Ovary (tissue), 9 donors: ENCODE measurements around the gene OR6V1. TPM values are rescaled to one million over a fixed set of nuclear protein-coding genes. Genes with fewer than 3 reads are reported as not detected.

Experiments
- DNase-seq, 5 donors: peaks; one replicate each; pipeline ENCODE4 v3.0.0-alpha.2; 2019 to 2020
- H3K27ac ChIP-seq, 2 donors: fragments of 200-600 bp; one replicate each; pipeline versions ENCODE4 v1.5.1 to v1.8.0; 2019 to 2022
- H3K27me3 ChIP-seq: fragments of 200-600 bp; one replicate; pipeline ENCODE4 v1.8.0; 2022
- H3K36me3 ChIP-seq: fragments of 200-600 bp; sonication (generic); one replicate; pipeline ENCODE4 v1.5.1; 2019
- H3K4me1 ChIP-seq: one replicate; pipeline ENCODE4 v1.8.1; 2013; ENCODE audit warnings: mild to moderate bottlenecking, moderate library complexity; ENCODE audit not compliant: insufficient read depth
- H3K4me3 ChIP-seq: fragments of 200-600 bp; sonication (generic); one replicate; pipeline ENCODE4 v1.5.1; 2017
- H3K9me3 ChIP-seq, 2 donors: fragments of 200-600 bp in 1 of 2; sonication (generic) in 1 of 2; one replicate each; pipeline versions ENCODE4 v1.5.1 to v1.8.1; 2013 to 2019; ENCODE audit warnings: mild to moderate bottlenecking in 1 of 2, moderate library complexity in 1 of 2
- EP300 ChIP-seq: sonication (generic); formaldehyde crosslinking; IDR thresholded peaks from one replicate; pipeline ENCODE4 v1.6.1; 2017; ENCODE audit warnings: antibody characterized with exemption
- POLR2A ChIP-seq: fragments of 450-650 bp; IDR thresholded peaks from one replicate; pipeline ENCODE4 v1.6.1; 2017; ENCODE audit warnings: antibody characterized with exemption, mild to moderate bottlenecking, moderate library complexity
- WGBS, 3 donors: extraction: QIAGEN DNeasy Blood & Tissue Kit in 1 of 3; methylation state at CpG; one replicate each; pipeline versions ENCODE4 v1.1.5 to v1.1.7; 2013 to 2017; 5-methylcytosine and 5-hydroxymethylcytosine counted together
- intact Hi-C, 4 donors: fragments of 100-400 bp; cut with DNase I; formaldehyde crosslinking; loops; one replicate each; pipeline versions ENCODE4 v1.11.0 to v1.15.1; 2022 to 2023
- polyA plus RNA-seq, 2 donors: library from polyadenylated mRNA; stranded (reverse); fragments of 200-250 nt in 1 of 2; fragments of 350-450 nt in 1 of 2; fragmentation: Illumina TruSeq in 1 of 2; extraction: RNeasy Lipid Tissue Mini Kit (QIAGEN cat#74804) in 1 of 2; gene quantifications; one replicate each; pipeline ENCODE4 v1.2.3, GENCODE V29; 2013 to 2014
- total RNA-seq, 7 donors: library from RNA; depleted of rRNA in 2 of 7; stranded (reverse); fragments of >200 nt in 2 of 7; fragmentation: NEBNext Ultra II Directional in 3 of 7; extraction: Animal tissue kit (Norgen Biotek cat#: 25700) in 3 of 7; gene quantifications; one replicate each; pipeline versions ENCODE4 v1.1.0 to v1.2.4, GENCODE V29; 2016 to 2023
- TF ChIP-seq, protein P1 (sequence below), 3 donors: fragments of 450-650 bp in 2 of 3; fragments of 200-600 bp in 1 of 3; IDR thresholded peaks; one replicate each; pipeline versions ENCODE4 v1.5.1 to v1.8.0; 2016 to 2022; ENCODE audit warnings: antibody characterized with exemption in 3 of 3, mild to moderate bottlenecking in 1 of 3
- donor health status: DM: no; HTN: no; CAD: no; lungs with moderate emphysema.
- donor health status: DM: no; HTN: no; CAD: no.
- donor health status: Bipolar disorder and iron deficiency.
- donor health status: DM: yes; HTN: yes; CAD: no.
- donor health status: DM: no; HTN: no; CAD: no.
- donor health status: DM: yes; HTN: yes; CAD: no.

Gene OR6V1
- total and polyA plus RNA-seq, 9 donors: not detected

DNA sequence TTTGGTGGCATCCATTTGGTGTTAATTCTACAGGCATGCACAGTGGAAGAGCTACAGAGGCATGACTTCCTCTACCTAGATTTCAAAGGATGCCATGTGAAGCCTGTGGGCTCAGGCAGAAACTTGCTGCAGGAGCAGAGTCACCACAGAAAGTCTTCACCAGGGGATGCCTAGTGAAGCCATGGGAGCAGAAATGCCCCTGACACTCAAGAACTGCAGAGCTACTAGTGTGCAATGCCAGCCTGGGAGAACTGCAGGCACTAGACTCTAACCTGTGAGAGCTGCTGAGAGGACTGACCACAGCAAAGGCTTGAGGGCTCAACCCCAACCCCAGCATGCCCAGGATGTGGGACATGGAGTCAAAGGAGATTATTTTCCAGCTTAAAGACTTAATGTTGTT, 29.1 kb upstream of the OR6V1 start:
- Histone ChIP-seq H3K27me3 (no peaks in the 10 kb centered on the region), H3K4me1 (no peaks in the 10 kb centered on the region), H3K4me3 (no peak overlapping the region), H3K36me3 (no peaks in the 10 kb centered on the region), H3K9me3 (no peaks in the 10 kb centered on the region), H3K27ac (no peak overlapping the region)
- TF ChIP-seq, protein P1, sequence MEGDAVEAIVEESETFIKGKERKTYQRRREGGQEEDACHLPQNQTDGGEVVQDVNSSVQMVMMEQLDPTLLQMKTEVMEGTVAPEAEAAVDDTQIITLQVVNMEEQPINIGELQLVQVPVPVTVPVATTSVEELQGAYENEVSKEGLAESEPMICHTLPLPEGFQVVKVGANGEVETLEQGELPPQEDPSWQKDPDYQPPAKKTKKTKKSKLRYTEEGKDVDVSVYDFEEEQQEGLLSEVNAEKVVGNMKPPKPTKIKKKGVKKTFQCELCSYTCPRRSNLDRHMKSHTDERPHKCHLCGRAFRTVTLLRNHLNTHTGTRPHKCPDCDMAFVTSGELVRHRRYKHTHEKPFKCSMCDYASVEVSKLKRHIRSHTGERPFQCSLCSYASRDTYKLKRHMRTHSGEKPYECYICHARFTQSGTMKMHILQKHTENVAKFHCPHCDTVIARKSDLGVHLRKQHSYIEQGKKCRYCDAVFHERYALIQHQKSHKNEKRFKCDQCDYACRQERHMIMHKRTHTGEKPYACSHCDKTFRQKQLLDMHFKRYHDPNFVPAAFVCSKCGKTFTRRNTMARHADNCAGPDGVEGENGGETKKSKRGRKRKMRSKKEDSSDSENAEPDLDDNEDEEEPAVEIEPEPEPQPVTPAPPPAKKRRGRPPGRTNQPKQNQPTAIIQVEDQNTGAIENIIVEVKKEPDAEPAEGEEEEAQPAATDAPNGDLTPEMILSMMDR (IDR thresholded peaks at IDR 0.05): no peak
- no peak for TF ChIP-seq EP300
- TF ChIP-seq POLR2A: no peak
- intact Hi-C loops: no loop called here
- DNase-seq: no peak

DNA sequence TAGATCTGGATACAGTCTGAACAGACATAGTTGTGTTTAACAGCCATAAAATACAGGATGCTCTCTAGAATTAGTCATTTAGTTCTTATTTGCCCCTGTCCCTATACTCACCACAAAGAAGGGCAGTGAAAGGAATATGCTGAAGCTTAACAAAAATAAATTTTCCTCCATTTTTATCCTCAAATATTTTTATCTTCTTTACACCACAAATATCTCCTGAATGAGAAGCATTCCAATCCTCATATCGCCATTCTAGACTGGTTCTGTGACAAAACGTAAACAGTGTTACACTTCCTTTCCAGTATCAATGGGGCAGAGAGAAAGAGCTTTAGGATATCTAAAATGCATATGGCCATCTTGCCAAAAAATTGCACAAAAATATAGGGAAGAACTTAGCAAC, 26.8 kb upstream of the OR6V1 start:
- TF ChIP-seq, protein P1 (IDR thresholded peaks at IDR 0.05): no peak
- TF ChIP-seq POLR2A: no peak
- TF ChIP-seq EP300: no peak
- WGBS, 3 donors: 61 to 79% (median 64%) methylated on average over 2 of the region's 2 CpGs
- Histone ChIP-seq H3K36me3 (no peaks in the 10 kb centered on the region), H3K27me3 (no peaks in the 10 kb centered on the region), H3K9me3 (no peaks in the 10 kb centered on the region), H3K4me1 (no peaks in the 10 kb centered on the region), H3K4me3 (no peak overlapping the region), H3K27ac (no peak overlapping the region)
- no peak for DNase-seq
- intact Hi-C loops: no loop called here

DNA sequence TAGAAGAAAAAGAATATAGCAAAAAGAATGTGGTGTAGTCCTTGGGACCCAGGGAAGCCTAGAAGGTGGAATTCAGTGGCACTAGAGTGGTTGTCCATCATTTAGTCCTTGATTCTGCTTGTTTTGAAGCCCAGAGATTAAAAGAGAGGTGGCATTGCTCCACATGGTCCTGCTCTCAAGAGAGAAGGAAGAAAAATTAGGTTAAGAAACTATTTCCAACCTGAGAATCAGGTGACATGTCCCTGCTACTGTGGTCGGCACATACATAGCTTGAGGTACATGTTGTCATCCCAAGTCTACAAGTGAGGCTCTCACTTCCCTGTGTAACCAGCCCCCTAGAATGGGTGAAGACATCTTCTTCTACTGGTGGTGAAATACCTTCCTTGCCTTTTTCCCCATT, 25.1 kb upstream of the OR6V1 start, which contains the start of gene OR9A2:
TSS of gene OR9A2 (minus strand) at position 101 of the 400 bp plus-strand sequence. CDS start at position 101, 0 bp downstream.
- Histone ChIP-seq H3K4me3 (no peak within 1 kb of the TSS), H3K36me3 (no peaks in the 10 kb centered on the region), H3K27me3 (no peaks in the 10 kb centered on the region), H3K27ac (no peak within 1 kb of the TSS), H3K4me1 (no peaks in the 10 kb centered on the region), H3K9me3 (no peaks in the 10 kb centered on the region)
- intact Hi-C loops: no loop called here
- TF ChIP-seq EP300 (no peak), POLR2A (no peak)
- TF ChIP-seq, protein P1 (IDR thresholded peaks at IDR 0.05): no peak
- DNase-seq: no peak
- WGBS, 3 donors: 77 to 97% (median 90%) methylated on average over 1 of the region's 1 CpG

DNA sequence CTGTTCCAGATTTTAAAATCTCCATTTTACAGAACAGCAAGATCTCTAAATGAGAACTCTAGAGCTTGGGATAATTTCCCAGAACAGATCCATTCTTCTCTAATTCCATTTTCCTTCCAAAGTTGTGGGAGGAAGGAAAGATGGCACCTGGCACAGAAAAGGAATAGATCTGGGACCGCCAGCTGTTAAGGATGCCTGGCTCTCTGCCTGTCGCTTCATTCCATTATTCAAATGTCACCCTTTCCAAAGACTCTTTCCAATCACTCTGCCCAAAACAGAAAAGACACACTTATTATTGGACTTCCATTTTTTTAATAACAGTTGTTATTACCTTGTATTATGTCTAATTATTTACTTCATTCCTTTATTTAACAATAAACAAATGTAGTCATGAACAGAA, 24.5 kb upstream of the OR6V1 start:
- no peaks in the 10 kb centered on the region for H3K9me3 ChIP-seq
- DNase-seq: no peak
- no peak overlapping the region for H3K4me3 ChIP-seq
- H3K36me3 ChIP-seq: no peaks in the 10 kb centered on the region
- intact Hi-C loops: no loop called here
- TF ChIP-seq, protein P1 (IDR thresholded peaks at IDR 0.05): no peak
- TF ChIP-seq POLR2A (no peak), EP300 (no peak)
- 76 to 83% (median 79%) methylated on average over 2 of the region's 2 CpGs for whole genome bisulfite sequencing, 3 donors
- H3K27me3 ChIP-seq: no peaks in the 10 kb centered on the region
- no peak overlapping the region for H3K27ac ChIP-seq
- no peaks in the 10 kb centered on the region for H3K4me1 ChIP-seq
